ENCODE data around the gene L3MBTL2. TPM values are rescaled to one million over a fixed set of nuclear protein-coding genes. Genes with fewer than 3 reads are reported as not detected.

L3MBTL2 gene
- total RNA-seq, 5 donors from 2014 or later (not counting 1 experiment from before 2014, with no cell fraction given): 31.5 to 46.1 (median 42.1) TPM

DNA sequence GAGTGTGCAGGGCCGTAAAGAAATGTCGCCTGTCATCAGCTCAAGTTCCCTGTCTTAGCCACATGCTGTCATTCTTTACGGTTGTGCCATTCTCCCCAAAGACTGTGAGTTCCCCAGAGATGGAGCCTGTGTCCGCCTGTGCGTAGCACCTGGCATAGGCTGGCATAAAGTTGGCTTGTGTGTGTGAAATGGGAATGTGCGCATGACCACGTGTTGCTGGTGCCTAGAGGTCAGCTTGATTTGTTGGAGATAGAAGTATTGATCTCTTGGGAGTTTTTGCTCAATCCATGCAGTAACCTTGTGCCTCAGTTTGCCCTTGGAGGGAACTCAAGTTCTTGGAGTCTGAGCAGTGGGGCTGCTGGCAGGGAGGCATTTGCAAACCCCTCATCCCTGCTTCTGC is 26.3 kb downstream of the L3MBTL2 start:
- Mint-ChIP-seq H3K4me1 (no peaks in the 10 kb centered on the region), H3K36me3 (peaks cover 18% of the 10 kb centered on the region), H3K27ac (no peak overlapping the region), H3K27me3 (no peaks in the 10 kb centered on the region), H3K9me3 (no peaks in the 10 kb centered on the region), H3K4me3 (no peak overlapping the region)
- Histone ChIP-seq H3K27ac (ENCODE audit: low read length) (no peak overlapping the region), H3K36me3 (ENCODE audit: control insufficient read depth in 2 of 2, extremely low read depth in 1 of 2, insufficient read depth in 1 of 2, low read length in 1 of 2) (peaks cover 5 to 40% of the 10 kb centered on the region in 2 donors), H3K9me3 (no peaks in the 10 kb centered on the region), H3K27me3 (replicated peaks in 1 of 2; ENCODE audit: control insufficient read depth in 2 of 2, extremely low read depth in 1 of 2, insufficient read depth in 2 of 2, low read length in 1 of 2) (no peaks in the 10 kb centered on the region), H3K4me1 (ENCODE audit: control insufficient read depth in 1 of 2, extremely low read depth in 1 of 2, insufficient read depth in 2 of 2, low read length in 2 of 2) (peaks cover 0 to under 1% of the 10 kb centered on the region in 2 experiments), H3K4me3 (ENCODE audit: control insufficient read depth in 1 of 2, extremely low read depth in 1 of 2, low read length in 1 of 2) (no peak overlapping the region)
- ATAC-seq (replicated peaks in 1 of 4) (no peak), DNase-seq (no peak)
- POLR2A ChIA-PET: no interaction called here
- CTCF ChIA-PET: no interaction called here
- 88% methylated on average over 7 of the region's 7 CpGs for WGBS (ENCODE audit: insufficient coverage)

DNA sequence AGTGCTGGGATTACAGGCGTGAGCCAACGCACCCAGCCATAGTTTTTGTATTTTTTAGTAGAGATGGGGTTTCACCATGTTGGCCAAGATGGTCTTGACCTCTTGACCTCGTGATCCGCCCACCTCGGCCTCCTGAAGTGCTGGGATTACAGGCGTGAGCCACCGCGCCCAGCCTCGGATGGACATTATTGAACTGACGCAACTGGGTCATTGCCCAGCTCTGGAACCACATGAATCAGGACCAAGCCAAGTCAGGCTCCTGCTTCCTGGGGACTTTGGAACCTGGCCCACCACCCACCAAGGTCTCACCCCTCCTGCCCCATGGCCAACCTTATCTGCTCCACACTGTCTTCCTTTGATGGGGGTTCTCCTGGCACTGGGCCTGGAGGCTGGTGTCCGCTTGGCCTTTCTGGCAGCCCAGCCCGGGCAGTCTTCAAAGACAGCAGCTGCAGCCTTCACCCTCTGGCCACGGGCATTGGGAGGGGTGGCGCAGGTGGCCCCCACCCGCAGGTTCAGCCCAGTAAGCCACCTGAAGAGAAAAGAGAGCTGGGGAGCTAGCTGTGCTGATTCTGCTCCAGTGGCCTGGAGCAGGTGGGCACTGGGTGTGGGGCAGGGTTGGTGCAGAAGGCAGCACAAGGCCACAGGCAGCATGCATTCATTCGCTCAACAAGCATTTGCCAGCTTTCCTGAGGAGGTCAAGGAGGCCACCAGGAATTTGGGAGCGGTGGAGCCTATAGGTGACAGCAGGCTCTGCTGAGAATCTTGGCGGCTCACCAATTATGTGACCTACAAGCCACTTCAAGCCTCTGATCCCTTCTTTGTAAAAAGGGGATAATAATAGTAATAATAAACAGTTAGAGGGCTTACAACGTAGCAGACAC is 29.9 kb downstream of the L3MBTL2 start:
- Mint-ChIP-seq H3K27me3 (no peaks in the 10 kb centered on the region), H3K36me3 (peaks cover 9% of the 10 kb centered on the region), H3K9me3 (no peaks in the 10 kb centered on the region), H3K27ac (no peak overlapping the region), H3K4me3 (no peak overlapping the region), H3K4me1 (peaks cover 6 to 13% (median 10%) of the 10 kb centered on the region in 3 donors)
- ChIA-PET CTCF (no interaction called here), POLR2A (no interaction called here)
- Histone ChIP-seq H3K27me3 (replicated peaks in 1 of 2; ENCODE audit: control insufficient read depth in 2 of 2, extremely low read depth in 1 of 2, insufficient read depth in 2 of 2, low read length in 1 of 2) (no peaks in the 10 kb centered on the region), H3K4me1 (ENCODE audit: control insufficient read depth in 1 of 2, extremely low read depth in 1 of 2, insufficient read depth in 2 of 2, low read length in 2 of 2) (peaks cover 0 to 12% of the 10 kb centered on the region in 2 experiments), H3K36me3 (ENCODE audit: control insufficient read depth in 2 of 2, extremely low read depth in 1 of 2, insufficient read depth in 1 of 2, low read length in 1 of 2) (peaks cover 0 to 12% of the 10 kb centered on the region in 2 donors), H3K4me3 (ENCODE audit: control insufficient read depth in 1 of 2, extremely low read depth in 1 of 2, low read length in 1 of 2) (no peak overlapping the region), H3K27ac (ENCODE audit: low read length) (no peak overlapping the region), H3K9me3 (no peaks in the 10 kb centered on the region)
- no peak for DNase-seq
- ATAC-seq (replicated peaks in 1 of 4): no peak
- 85% methylated on average over 17 of the region's 19 CpGs for WGBS (ENCODE audit: insufficient coverage)

DNA sequence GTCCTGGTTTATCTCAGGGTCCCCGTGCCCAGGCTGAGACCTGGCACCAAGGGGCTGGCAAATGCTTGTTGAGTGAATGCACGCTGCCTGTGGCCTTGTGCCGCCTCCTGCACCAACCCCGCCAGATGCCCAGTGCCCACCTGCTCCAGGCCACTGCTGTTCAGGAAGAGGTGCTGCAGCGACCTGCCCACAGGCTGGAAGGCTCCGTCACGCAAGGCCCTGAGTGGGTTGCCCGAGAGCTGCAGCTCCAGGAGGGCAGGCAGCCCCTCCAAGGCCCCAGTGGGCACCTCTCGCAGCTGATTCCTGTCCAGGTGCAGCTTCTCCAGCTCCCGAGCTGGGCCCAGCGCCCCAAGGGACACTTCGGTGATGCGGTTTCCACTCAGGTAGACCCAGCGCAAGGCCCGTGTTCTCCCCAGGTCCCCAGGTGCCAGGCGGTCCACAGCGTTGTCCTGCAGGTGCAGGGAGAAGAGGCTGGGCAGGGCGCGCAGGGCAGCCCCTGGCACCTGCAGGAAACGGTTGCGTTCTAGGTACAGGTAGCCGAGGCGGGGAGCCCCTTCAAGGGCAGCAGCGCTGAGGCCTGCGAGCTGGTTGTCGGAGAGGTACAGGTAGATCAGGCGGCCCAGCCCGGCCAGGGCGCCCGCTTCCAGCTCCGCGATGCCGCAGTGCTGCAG is 32.1 kb downstream of the L3MBTL2 start:
- ChIA-PET POLR2A (interaction anchor here in 1 of 2 donors (1.4 kb wide), 1 partner anchor 314 kb away, joined by 12 read pairs; no protein-coding TSS in a partner anchor), CTCF (interaction anchor here (0.5 to 4.1 kb wide), 8 partner anchors 14 to 315 kb away, joined by 3 to 93 read pairs (median 6); partner anchors contain the start of gene ZC3H7B (in 1 of the 2))
- Histone ChIP-seq H3K9me3 (no peaks in the 10 kb centered on the region), H3K27me3 (replicated peaks in 1 of 2; ENCODE audit: control insufficient read depth in 2 of 2, extremely low read depth in 1 of 2, insufficient read depth in 2 of 2, low read length in 1 of 2) (no peaks in the 10 kb centered on the region), H3K4me3 (ENCODE audit: control insufficient read depth in 1 of 2, extremely low read depth in 1 of 2, low read length in 1 of 2) (peak overlapping the region; percentile 40 to 62), H3K27ac (ENCODE audit: low read length) (no peak overlapping the region), H3K36me3 (ENCODE audit: control insufficient read depth in 2 of 2, extremely low read depth in 1 of 2, insufficient read depth in 1 of 2, low read length in 1 of 2) (no peaks in the 10 kb centered on the region), H3K4me1 (ENCODE audit: control insufficient read depth in 1 of 2, extremely low read depth in 1 of 2, insufficient read depth in 2 of 2, low read length in 2 of 2) (peaks cover 0 to 12% of the 10 kb centered on the region in 2 experiments)
- H3K4me3 Mint-ChIP-seq: peak overlapping the region; percentile 53 to 77 (median 73)
- no peaks in the 10 kb centered on the region for H3K36me3 Mint-ChIP-seq
- 44% methylated on average over 33 of the region's 33 CpGs for WGBS (ENCODE audit: insufficient coverage)
- peak overlapping the region; percentile 27 to 39 for H3K27ac Mint-ChIP-seq
- no peaks in the 10 kb centered on the region for H3K27me3 Mint-ChIP-seq
- ATAC-seq (replicated peaks in 1 of 4) (no peak), DNase-seq (no peak)
- peaks cover 6 to 13% (median 10%) of the 10 kb centered on the region in 3 donors for H3K4me1 Mint-ChIP-seq
- no peaks in the 10 kb centered on the region for H3K9me3 Mint-ChIP-seq

DNA sequence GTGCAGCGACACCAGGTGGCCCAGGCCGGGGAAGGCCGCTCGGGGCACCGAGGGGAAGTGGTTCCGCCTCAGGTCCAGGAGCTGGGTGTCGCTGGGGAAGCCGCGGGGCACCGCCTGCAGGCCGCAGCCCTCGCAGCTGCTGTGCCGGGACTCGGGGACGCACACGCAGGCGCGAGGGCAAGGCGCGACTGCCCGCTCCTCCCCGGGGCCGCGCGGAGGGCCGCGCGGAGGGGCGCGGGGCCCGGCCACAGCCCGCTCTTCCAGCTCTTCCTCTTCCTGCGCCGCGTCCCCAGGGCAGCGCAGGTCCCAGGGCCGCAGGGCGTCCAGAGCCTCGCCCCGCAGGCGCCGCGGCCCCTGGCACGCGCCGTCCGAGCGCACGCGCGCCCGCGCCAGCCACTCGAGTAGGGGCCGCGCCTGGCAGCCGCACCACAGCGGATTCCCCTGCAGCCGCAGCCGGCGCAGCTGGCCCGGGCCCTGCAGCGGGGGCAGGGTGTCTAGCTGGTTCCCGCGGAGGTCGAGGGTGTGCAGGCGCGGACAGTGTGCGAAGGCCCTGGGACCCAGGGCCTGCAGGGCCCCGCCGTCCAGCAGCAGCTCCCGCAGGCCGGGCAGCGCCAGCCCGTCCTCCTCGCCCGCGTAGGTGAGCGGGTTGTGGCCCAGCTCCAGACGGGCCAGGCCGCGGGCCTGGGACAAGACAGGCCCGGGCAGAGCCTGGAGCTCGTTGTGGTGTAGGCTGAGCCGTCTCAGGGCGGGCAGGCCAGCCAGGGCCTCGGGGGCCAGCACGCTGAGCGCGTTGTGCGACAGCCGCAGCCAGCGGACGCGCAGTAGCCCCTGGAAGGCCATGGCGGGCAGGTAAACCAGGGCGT is 32.8 kb downstream of the L3MBTL2 start:
- Mint-ChIP-seq H3K27me3 (no peaks in the 10 kb centered on the region), H3K27ac (no peak overlapping the region), H3K4me3 (peak overlapping the region in 2 of 3 donors; percentile 73 to 77), H3K9me3 (no peaks in the 10 kb centered on the region), H3K4me1 (peaks cover 6 to 13% (median 10%) of the 10 kb centered on the region in 3 donors), H3K36me3 (no peaks in the 10 kb centered on the region)
- peaks cover 0 to 12% of the 10 kb centered on the region in 2 experiments for H3K4me1 ChIP-seq (ENCODE audit: control insufficient read depth in 1 of 2, extremely low read depth in 1 of 2, insufficient read depth in 2 of 2, low read length in 2 of 2)
- POLR2A ChIA-PET: interaction anchor here in 1 of 2 donors (1.4 kb wide), 1 partner anchor 315 kb away, joined by 12 read pairs; no protein-coding TSS in a partner anchor
- no peaks in the 10 kb centered on the region for H3K27me3 ChIP-seq (replicated peaks in 1 of 2; ENCODE audit: control insufficient read depth in 2 of 2, extremely low read depth in 1 of 2, insufficient read depth in 2 of 2, low read length in 1 of 2)
- peak; percentile 93 to 97 (median 95) for ATAC-seq (replicated peaks in 1 of 4)
- H3K36me3 ChIP-seq (ENCODE audit: control insufficient read depth in 2 of 2, extremely low read depth in 1 of 2, insufficient read depth in 1 of 2, low read length in 1 of 2): no peaks in the 10 kb centered on the region
- H3K4me3 ChIP-seq (ENCODE audit: control insufficient read depth in 1 of 2, extremely low read depth in 1 of 2, low read length in 1 of 2): peak overlapping the region; percentile 40 to 62
- WGBS (ENCODE audit: insufficient coverage): 27% methylated on average over 93 of the region's 97 CpGs
- peak; percentile 68 to 90 (median 80) for DNase-seq
- H3K9me3 ChIP-seq: no peaks in the 10 kb centered on the region
- no peak overlapping the region for H3K27ac ChIP-seq (ENCODE audit: low read length)
- CTCF ChIA-PET: interaction anchor here (0.5 to 4.1 kb wide), 12 partner anchors 15 to 578 kb away, joined by 3 to 93 read pairs (median 4); partner anchors contain the start of genes PMM1 (in 1 of the 2) and ZC3H7B (in 1 of the 2)

DNA sequence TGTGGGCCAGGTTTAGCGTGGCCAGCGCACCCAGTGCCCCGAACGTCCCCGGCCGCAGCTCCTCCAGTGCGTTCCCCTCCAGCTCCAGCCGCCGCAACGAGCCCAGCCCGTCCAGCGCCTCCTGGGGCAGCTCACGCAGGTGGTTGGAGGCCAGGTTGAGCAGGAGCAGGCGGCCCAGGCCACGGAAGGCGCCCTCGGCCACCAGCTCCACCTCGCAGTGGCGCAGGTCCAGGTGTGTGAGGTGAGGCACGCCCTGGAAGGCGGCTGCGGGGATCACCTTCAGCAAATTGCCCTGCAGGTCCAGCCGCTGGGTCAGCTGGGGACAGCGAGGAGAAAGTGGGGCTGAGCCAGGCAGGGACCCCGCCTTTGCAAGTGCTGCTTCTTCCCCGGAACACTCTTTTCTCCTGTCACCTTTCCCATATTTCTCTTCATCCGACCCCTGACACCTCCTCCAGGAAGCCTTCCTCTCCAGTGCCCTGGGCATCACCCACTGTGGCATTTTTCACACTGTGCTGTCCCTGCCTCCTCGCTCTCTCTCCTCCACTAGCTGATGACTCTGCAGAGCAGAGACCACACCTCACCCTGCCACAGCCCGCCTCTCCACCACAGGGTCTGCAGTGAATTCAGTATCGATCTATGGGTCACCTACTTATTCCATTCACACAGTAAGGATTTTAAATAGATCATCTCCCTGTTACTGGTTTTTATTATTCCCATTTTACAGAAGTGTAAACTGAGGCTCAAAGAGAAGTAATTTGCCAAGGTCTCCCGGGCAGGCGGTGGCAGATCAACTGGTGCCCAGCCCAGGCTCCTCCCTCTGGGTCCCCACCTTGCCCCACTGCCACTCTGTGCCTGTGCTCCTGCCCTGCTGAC is 33.7 kb downstream of the L3MBTL2 start:
- POLR2A ChIA-PET: no interaction called here
- H3K36me3 Mint-ChIP-seq: no peaks in the 10 kb centered on the region
- Histone ChIP-seq H3K27me3 (replicated peaks in 1 of 2; ENCODE audit: control insufficient read depth in 2 of 2, extremely low read depth in 1 of 2, insufficient read depth in 2 of 2, low read length in 1 of 2) (no peaks in the 10 kb centered on the region), H3K36me3 (ENCODE audit: control insufficient read depth in 2 of 2, extremely low read depth in 1 of 2, insufficient read depth in 1 of 2, low read length in 1 of 2) (no peaks in the 10 kb centered on the region), H3K9me3 (no peaks in the 10 kb centered on the region), H3K4me3 (ENCODE audit: control insufficient read depth in 1 of 2, extremely low read depth in 1 of 2, low read length in 1 of 2) (no peak overlapping the region), H3K27ac (ENCODE audit: low read length) (no peak overlapping the region), H3K4me1 (ENCODE audit: control insufficient read depth in 1 of 2, extremely low read depth in 1 of 2, insufficient read depth in 2 of 2, low read length in 2 of 2) (peaks cover 0 to 12% of the 10 kb centered on the region in 2 experiments)
- no peaks in the 10 kb centered on the region for H3K9me3 Mint-ChIP-seq
- peak overlapping the region; percentile 63 to 88 (median 75) for H3K4me3 Mint-ChIP-seq
- ATAC-seq (replicated peaks in 1 of 4) (no peak), DNase-seq (no peak)
- no peaks in the 10 kb centered on the region for H3K27me3 Mint-ChIP-seq
- peaks cover 6 to 13% (median 10%) of the 10 kb centered on the region in 3 donors for H3K4me1 Mint-ChIP-seq
- 96% methylated on average over 30 of the region's 32 CpGs for WGBS (ENCODE audit: insufficient coverage)
- H3K27ac Mint-ChIP-seq: peak overlapping the region; percentile 12 to 66
- CTCF ChIA-PET: interaction anchor here (0.5 to 4.1 kb wide), 4 partner anchors 62 to 316 kb away, joined by 5 to 93 read pairs (median 10); partner anchors contain the start of gene ZC3H7B (in 1 of the 2)

All from T-cell (primary cell).